HG02840 (cell line): Measurements from ENCODE around the gene PPP1R9A.

ENCODE experiments used
- ATAC-seq: cut with Tn5 transposase; IDR thresholded peaks from one replicate; pipeline ENCODE4 v1.9.1; 2021; ENCODE audit warnings: mild to moderate bottlenecking, moderate library complexity, moderate number of reproducible peaks; ENCODE audit not compliant: unreplicated experiment, low FRiP score

Gene PPP1R9A

DNA sequence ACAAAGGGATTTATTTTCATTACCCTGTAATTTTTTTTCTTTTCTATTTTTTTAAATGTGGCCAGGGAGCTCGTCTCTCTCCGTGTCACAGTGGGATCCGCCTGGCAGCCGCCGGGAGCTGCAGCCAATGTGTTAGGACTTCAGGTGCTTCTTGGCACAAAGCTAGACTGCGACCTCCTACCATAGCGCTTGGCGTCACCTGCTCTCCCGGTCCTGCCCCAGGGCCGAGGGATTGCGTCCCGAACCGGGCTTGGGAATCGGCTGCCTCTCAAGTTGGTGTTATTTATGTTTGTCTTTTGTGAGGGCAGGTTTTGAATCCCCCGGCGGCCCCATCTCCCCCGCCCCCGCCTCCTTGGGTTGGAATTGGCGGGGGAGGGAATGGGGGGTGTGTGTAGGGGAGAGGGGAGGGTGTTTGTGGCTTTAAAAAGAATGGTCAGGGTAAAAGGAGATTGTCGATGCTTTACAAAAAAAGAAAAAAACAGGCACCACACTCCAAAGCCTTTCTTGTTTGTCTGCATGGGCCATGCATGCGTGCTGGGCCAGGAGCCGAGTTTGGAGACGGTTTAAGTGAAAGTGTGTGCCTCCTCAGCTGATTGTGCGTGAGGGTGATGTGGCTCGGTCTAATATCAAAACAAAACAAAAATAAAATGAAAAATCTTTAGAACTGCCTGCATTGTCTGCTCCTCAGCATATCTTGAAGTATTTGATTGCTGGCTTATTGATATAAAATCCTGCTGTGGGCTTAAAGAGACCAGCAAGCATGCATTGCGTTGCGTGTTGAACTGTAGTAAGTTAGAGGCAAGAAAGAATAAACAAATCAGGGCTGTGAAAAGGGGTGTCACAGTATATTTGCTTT lies 1.2 kb downstream of the PPP1R9A start:
- ATAC-seq = no peak

DNA sequence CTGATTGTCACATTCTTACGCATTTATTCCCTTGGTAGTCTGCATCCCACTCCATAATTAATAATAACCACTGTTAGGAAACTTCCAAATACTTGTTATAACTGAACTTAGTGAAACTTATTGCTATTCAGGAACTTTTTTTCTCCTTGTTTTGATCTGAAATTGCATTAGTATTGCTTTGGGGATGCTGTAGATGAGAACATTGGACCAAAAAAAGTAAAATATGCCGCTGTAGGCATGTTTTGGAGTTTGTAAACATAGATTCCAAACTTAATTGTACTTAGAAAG lies 1.7 kb downstream of the PPP1R9A start:
- ATAC-seq = no peak

DNA sequence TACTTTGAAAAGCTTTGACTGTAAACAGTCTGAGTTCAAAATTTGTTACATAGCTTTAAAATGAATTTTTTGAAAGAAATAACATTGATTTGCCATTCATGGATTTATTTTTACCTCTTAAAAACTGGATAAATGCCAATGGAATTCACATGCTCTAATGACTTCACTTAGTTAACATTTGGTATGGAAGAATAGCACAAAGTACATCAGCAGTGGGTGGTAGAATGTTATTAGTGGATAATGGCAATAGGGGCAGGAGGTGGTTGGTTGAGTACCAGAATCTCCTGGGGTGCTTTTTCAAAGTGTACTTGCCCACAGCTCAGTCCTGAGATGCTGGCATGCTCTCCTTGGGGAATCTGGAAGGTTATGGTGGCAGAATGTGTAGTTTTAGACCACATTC lies 4.7 kb downstream of the PPP1R9A start:
- no peak for ATAC-seq

DNA sequence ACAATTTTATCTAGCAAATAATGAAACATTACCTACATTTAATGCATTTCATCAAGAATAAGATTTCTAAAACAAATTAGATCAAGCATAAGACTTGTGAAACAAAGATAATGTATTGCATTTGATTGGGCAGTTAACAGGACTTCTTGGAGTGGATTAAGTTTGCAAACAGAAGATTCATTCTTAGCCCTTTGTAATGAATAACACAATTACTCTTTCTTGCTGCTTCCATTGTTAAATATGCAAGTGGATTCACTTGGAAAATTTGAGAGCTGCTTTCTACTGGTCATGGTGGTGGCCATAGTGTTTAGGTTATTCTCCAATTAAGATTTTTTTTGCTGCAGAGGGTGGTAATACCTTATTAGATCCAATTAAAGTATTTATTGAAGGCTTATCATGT lies 6.0 kb downstream of the PPP1R9A start:
- ATAC-seq = no peak

DNA sequence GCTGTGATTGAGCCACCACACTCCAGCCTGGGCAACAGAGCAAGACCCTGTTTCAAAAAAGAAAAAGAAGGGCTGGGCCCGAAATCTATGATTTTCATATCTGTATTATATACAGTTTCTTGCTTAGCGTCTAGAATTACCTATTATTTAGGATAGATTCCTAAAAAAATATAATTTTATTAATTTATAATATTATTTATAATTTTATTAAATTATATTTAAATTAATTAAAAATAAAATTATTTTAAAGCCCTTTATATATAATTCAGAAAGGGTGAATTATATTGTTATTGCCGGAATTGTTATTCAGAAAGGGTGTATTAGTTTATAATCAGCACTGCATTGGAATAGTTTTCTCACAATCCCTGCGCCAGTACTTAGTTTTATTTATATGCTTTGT lies 14.5 kb downstream of the PPP1R9A start:
- ATAC-seq = no peak

DNA sequence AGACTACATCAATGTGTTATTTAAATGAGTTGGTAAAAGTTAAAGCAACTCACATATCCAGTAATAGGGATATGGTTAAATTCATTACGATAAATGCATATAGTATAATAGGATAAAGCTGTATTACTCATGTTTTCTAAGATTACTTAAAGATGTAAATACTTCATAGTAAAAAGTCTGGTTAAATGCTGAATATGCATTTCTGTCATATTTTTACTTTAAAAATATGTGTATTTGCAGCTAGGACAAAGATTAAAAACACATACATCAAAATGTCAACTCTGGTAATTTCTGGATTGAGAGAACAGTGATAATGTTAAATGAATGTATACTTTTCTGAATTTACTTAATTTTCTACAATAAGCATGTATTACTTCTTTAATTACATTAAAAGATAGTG lies 15.1 kb downstream of the PPP1R9A start:
- no peak for ATAC-seq

DNA sequence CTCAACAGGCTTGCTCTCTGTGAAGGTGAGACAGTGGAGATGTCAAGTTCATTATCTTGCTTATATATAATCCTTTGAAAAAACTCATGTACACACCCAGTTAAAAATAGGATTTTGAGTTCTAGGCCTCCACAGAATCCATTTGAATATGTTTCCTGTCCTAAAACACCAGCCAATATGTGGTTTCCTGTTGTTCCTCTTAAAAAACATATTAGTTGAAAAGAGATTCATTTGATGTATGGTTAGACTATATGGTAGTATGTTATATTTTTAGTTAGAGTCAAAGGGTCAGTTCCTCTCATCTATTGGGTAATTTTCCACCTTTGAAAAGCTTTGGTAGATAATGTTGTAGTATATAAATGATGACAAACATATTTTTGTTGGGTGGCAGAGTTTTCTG lies 16.0 kb downstream of the PPP1R9A start:
- no peak for ATAC-seq

DNA sequence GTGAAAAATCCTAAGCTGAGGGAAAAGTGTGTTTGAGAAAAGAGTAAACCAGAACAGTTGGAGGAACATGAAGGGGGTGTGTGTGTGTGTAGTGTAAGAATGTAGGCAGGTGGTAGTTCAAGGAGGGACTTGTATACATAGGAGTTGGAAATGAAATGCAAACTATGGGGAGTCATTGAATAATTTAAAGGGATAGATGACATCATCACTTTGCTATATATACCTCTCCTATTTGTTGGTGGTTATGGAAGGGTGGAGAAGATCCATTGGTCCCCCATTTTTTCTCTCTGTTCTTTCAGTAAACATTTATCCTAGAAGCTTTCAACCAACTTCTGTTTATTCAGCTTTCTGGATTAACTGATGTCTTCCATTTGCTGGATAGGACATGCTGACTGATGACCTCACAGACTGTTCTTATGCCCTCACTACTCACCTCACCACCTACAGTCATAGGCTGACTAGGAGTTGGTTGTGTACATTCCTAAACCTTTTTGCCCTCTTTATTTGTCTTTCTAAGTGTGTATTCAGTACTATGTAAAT lies 20.8 kb downstream of the PPP1R9A start:
- no peak for ATAC-seq

DNA sequence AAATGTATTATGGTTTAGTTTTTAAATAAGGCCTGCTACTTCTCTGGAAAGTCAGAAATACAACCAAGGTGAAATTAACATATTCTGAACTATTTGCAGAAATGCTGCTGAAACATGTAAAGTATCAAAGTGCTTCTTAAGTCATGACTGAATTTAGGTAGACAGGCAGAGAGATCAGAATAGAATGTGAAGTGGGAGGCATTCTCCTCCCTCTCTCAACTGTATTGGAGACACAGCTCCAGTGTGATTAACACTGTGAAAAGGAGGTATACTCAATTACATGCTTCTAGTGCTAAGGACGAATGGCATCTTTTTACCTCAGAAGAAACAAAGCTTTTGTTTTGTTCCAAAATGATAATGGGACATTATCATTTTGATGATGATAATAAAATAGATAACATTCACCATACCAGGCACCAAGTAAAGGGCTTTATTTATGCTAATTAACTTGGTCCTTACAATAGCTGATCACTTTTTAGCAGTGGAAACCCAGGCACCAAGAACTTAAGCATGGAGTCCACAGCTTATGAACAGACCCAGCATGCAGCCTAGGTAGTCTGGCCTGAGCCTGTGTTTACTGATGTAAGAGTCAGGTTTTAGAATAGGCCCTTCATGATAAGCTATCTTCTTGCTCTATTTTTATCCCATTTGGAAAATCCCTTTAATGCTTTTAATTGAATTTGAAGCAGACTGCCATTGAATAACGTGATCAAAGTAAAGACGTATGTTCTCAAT lies 26.0 kb downstream of the PPP1R9A start:
- ATAC-seq = no peak

DNA sequence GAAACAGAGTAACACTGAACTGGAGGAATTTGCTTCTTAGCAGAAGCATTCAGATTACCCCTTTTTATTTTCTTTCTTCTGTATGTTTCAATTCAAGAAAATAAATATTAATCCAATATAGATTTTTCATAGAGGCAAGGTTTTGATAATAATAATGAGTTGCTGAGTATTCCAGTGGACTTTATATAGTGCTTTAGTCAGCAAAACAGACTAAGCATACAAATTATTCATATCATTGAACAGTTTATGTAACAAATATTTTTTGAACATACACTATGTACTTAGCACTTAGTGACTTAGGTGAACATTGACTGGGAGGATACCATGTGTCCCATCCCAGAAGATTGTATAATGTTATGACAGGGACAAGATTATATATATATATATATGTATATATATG lies 32.0 kb downstream of the PPP1R9A start:
- no peak for ATAC-seq

DNA sequence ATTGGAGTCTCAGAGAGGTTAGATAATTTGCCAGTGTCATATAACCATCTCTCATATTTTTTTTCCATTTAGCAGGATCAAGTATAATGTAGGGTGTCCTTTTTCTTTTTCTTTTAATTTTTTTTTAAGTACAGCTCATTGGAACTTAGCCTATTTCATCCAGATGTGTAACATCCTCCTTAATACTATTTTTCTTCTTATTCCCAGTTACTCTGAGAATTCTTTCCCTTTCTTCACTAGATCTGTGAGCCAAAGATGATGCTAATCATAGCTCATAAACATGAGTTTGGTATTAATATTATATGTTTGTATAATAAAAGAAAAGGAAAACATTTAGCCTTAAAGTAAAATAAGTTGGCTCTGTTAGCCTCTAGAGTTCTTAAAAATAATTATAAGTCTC lies 32.8 kb downstream of the PPP1R9A start:
- no peak for ATAC-seq

DNA sequence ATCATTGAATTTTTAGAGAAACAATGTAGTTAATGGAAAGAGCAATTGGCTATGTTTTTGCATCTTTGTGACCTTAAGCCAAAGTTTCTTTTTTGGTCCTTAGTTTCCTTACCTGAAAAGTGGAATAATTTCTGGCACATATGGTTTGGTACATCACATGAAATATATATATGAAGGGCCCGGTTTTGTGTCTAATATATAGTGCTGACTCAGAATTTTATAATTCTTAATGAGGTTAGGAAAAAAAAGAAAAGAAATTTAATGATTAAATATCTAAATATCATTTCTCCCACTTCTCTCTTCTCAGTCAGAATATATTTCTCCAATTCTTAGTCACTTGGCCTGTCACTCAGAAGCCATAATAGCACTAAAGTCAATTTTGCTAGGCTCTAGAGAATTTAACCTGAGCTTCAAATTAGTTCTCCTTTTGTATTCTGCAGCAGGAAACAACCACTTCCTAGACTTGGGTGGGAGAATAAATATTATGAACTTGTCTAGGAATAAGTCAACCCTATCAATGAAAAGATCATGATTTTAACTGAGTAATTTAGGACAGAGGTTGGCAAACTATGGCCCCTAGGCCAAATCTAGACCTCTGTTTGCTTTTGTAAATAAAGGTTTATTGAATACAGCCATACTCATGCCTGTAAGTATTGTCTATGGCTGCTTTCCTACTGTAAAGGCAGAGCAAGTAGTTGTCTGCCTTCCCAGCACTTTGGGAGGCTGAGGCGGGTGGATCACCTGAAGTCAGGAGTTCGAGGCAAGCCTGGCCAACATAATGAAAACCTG lies 34.6 kb downstream of the PPP1R9A start:
- ATAC-seq = no peak

DNA sequence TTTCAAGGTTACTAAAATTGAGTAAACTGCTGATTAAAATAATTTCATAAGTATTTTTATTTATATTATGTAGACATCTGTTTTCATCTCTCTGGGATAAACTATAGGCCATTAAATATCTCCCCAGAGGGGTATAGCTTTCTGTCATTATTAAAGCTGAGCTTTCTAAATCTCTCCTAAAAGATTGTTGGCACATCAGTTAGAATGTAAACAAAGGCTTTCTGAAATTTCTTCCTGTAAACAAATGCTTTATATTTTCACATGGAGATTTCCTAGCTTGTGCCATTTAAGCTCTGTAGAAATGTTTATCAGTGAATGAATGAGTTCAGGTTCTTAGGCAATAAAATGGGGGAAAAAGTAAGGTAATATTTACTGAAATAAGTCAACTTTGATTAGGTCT lies 35.7 kb downstream of the PPP1R9A start:
- ATAC-seq = no peak

DNA sequence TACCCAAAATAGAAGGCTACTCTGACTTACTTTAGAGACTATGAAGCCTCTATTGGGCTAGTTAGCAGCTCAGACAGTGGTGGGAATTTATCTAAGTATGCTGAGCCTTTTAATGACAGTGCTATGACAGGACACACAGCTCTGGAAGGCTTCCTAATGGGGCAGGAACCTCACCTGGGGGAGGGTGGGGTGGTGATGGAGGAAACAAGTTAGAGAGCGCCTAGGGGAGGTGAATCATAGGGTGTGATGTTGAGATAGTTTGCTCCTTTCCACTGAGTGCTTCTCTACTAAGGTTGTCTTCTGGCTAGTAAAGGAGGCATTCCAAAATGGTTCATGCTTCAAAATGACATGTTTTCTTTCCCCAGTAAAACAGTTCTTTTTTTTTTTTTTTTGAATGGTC lies 42.1 kb downstream of the PPP1R9A start:
- ATAC-seq = no peak

DNA sequence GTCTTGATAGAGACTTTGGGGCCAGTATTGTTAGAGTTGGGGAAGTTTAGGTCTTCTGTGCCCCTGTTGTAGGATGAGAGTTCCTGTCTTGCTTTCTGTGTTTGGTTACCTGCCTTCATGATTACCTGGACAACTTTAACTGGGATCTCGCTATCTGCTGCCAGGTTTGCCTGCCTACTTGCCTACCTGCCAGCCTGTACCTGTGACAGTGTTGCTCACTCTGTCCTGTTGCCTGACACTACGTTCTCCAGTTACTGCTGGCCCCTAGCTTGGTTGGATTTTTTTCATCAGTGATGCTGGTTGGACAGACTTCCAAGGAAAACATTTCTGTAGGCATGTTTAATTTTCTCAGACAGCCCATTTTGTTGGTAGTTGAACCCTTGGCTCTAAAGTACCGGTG lies 48.4 kb downstream of the PPP1R9A start:
- no peak for ATAC-seq

DNA sequence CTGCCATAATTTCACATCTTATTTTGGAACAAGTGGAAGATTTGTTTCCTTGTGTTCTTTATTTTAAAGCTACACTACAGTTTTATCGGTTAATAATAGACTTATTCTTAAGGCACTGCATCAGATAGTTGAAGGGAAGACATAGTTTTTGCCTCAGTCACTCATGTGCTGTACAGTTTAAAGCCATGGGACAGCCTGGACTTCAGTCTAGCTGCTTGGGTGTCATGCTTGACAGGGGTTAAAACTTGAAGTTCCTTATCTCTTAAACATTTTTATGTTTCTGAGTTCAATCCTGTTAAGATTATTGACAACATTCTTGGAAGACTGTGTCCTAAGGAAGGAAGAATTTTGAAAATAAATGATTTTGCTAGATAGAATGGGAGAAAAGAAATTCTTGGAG lies 49.7 kb downstream of the PPP1R9A start:
- ATAC-seq = no peak

DNA sequence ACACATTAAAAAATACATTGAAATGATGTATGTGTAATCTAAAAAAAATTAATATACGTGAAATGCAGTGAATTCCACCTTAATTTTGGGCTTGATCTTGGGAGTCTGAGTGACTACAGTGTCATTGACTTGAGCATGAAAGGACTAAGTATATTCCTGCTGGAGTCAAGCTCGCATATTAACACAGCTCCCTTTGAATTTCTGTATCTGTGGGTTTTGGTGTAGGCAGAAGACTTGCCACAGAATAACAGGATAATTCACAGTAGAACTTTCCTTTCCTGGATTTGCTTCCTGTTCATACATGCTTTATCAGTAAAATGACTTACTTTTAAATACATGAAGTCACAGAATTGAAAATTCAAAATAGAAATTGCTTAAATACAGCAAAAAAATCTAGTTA lies 55.3 kb downstream of the PPP1R9A start:
- ATAC-seq = no peak

DNA sequence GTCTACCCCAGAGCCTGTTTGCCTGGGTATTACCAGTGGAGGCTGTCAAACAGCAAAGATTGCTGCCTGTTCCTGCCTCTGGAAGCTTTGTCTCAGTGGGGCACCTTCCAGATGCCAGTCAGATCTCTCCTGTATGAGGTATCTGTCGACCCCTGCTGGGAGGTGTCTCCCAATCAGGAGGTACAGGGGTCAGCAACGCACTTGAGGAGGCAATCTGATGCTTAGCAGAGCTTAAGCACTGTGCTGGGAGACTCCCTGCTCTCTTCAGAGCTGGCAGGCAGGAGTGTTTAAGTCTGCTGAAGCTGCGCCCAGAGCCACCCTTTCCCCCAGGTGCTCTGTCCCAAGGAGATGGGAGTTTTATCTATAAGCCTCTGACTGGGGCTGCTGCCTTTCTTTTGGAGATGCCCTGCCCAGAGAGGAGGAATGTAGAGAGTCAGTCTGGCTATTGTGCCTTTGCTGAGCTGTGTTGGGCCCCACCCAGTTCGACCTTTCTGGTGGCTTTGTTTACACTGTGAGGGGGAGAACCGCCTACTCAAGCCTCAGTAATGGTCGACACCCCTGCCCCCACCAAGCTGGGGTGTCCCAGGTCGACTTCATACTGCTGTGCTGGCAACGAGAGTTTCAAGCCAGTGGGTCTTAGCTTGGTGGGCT lies 62.2 kb downstream of the PPP1R9A start:
- no peak for ATAC-seq

DNA sequence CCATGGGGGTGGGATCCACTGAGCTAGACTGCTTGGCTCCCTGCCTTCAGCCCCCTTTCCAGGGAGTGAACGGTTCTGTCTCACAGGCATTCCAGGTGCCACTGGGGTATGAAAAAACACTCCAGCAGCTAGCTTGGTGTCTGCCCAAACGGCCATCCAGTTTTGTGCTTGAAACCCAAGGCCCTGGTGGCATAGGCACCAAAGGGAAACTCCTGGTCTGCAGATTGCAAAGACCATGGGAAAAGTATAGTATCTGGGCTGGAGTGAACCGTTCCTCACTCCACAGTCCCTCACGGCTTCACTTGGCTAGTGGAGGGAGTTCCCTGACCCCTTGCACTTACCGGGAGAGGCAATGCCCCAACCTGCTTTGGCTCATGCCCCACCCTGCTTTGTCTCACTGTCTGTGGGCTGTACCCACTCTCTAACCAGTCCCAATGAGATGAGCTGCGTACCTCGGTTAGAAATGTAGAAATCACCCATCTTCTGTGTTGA lies 62.7 kb downstream of the PPP1R9A start:
- no peak for ATAC-seq

DNA sequence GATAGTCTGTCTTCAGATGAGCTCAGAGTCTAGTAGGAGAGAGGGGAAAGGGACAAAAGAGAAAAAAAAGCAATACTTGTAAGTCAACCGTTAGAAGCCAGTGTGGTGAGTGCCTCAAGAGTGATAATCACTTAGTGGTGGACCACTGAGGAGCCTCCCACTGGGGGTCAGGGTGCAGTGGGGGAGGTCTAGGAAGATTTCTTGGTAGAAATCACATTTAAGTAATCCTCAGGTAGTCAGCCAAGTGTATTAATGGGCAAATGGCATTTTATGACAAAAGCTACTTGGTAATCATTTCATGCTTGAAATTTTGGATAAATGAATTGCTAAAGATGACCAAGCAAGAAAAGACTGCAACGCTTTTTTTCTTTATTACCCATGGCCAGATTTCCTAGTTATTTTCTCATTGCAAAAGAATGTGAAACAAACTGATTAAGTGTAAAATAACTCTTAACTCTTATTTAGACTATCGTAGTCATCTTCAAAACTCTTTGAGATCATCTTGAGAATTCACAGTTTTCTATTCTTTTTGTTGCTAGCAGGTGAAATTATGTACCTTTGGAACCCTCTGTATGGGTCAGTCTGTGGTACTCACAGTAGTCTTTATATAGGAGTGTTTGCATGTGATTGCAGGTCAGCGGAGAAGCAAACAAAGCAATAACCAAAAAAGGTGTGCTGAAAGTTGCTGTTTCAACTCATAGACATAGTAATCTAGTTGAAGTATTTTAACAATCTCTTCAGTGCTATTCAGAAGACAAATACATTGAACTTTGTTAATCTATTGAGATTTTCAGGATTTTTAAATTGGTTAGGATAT lies 63.9 kb downstream of the PPP1R9A start:
- no peak for ATAC-seq
